GM19463 (cell line): ENCODE data around the gene DPYSL3.

ENCODE experiments used
- ATAC-seq: cut with Tn5 transposase; IDR thresholded peaks from one replicate; pipeline ENCODE4 v1.9.1; 2021; ENCODE audit warnings: mild to moderate bottlenecking, moderate library complexity; ENCODE audit not compliant: unreplicated experiment

Gene DPYSL3

GRCh38 chr5:147474140-147474539 lies 35.7 kb downstream of the DPYSL3 start:
- no peak for ATAC-seq

- ATAC-seq, result no peak
Measured at GRCh38 chr5:147472664-147473475, 37.0 kb downstream of the DPYSL3 start.

- ATAC-seq, result no peak
Measured at GRCh38 chr5:147467973-147468508, 41.8 kb downstream of the DPYSL3 start.

- ATAC-seq, result no peak
Measured at GRCh38 chr5:147466360-147466980, 43.4 kb downstream of the DPYSL3 start.

GRCh38 chr5:147465747-147466146 lies 44.1 kb downstream of the DPYSL3 start:
- ATAC-seq, result no peak

- no peak for ATAC-seq
Measured at GRCh38 chr5:147464211-147464610, 45.7 kb downstream of the DPYSL3 start.

- ATAC-seq, result no peak
Measured at GRCh38 chr5:147461915-147462314, 48.0 kb downstream of the DPYSL3 start.

GRCh38 chr5:147460380-147460779 lies 49.5 kb downstream of the DPYSL3 start:
- ATAC-seq, result no peak

GRCh38 chr5:147458581-147458980 lies 51.3 kb downstream of the DPYSL3 start:
- no peak for ATAC-seq

GRCh38 chr5:147455822-147456450 lies 53.9 kb downstream of the DPYSL3 start:
- no peak for ATAC-seq

- no peak for ATAC-seq
Measured at GRCh38 chr5:147454996-147455677, 54.7 kb downstream of the DPYSL3 start.

- peak; percentile 77 for ATAC-seq
Measured at GRCh38 chr5:147453875-147454814, 55.7 kb downstream of the DPYSL3 start.

GRCh38 chr5:147452165-147452811 lies 57.6 kb downstream of the DPYSL3 start:
- ATAC-seq, result no peak

- ATAC-seq, result no peak
Measured at GRCh38 chr5:147451193-147451592, 58.7 kb downstream of the DPYSL3 start.

- no peak for ATAC-seq
Measured at GRCh38 chr5:147450606-147451005, 59.3 kb downstream of the DPYSL3 start.

- no peak for ATAC-seq
Measured at GRCh38 chr5:147448766-147449165, 61.1 kb downstream of the DPYSL3 start.

- no peak for ATAC-seq
Measured at GRCh38 chr5:147446523-147446922, 63.3 kb downstream of the DPYSL3 start.

- ATAC-seq, result no peak
Measured at GRCh38 chr5:147445917-147446316, 64.0 kb downstream of the DPYSL3 start.

- no peak for ATAC-seq
Measured at GRCh38 chr5:147445090-147445489, 64.8 kb downstream of the DPYSL3 start.

- no peak for ATAC-seq
Measured at GRCh38 chr5:147442224-147442623, 67.6 kb downstream of the DPYSL3 start.
